ENCODE measurements around the gene TDP1.
"Not testable (repeated sequence)": the region's sequence is repeated elsewhere in the genome, so short reads cannot be mapped to it uniquely, and the experiment has no call there.

Gene TDP1

DNA sequence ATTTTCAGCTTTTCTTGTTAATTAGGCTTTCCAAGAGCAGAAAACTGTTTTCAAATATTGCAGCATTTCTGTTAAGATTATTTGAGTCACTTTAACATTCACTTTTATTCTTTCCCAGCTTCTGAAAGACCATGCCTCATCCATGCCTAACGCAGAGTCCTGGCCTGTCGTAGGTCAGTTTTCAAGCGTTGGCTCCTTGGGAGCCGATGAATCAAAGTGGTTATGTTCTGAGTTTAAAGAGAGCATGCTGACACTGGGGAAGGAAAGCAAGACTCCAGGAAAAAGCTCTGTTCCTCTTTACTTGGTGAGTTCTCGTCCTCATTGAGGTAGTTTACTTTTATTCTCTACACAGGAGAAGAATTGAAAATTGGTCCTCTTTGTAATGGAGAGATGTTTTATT is 33.1 kb downstream of the TDP1 start:
- no peak for DNase-seq (ENCODE audit: low read depth in 2 of 2, low spot score in 1 of 2)

DNA sequence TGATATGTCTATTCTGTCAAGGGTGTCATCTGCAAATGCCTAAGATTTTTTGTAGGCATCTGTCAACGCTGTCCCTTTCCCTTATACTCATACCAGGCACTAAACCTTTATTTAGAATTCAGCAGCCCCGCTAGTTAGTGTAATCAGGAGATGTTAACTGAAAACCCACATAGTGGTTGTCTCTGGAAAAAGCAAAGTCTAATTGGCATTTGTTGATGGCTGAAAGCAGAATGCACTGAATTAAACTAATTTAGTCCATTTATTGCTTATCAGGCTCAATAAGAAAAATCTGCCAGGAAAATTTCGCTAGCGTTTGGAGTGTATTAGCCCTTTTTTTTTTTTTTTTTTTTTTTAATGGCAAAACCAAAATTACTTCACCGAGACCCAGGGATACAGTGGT is 34.5 kb downstream of the TDP1 start:
- no peak for DNase-seq (ENCODE audit: low read depth in 2 of 2, low spot score in 1 of 2)

DNA sequence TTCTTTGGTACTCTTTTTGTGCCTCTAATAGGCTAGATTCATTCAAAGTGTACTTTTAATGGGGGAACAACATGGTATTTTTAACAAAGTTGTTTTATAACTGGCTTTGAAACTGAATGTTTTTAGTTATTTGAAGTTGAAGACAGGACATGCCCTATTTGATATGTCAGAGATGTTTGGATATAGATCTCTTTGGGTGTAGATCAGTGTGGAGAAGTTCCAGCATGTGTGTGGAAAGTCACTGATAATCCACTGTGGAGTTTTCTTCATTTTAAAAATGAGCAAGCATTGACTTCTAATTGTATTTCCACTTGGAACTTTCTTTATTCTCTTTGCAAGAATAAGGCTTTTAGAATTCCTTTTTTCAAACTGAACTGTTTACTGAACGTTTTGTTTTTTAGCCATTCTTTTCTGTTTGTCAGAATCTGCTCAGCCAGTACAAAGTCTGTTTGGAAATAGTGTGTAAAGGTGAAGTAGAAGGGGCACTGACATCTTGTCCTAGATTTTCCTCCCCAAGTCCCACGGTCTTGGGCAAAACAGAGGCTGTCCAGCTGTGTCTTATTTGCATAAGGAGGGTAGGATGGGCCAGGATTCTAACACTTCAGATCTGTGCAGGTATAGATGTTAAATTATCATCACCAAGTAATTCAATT is 35.0 kb downstream of the TDP1 start:
- DNase-seq (ENCODE audit: low read depth in 2 of 2, low spot score in 1 of 2), result no peak

DNA sequence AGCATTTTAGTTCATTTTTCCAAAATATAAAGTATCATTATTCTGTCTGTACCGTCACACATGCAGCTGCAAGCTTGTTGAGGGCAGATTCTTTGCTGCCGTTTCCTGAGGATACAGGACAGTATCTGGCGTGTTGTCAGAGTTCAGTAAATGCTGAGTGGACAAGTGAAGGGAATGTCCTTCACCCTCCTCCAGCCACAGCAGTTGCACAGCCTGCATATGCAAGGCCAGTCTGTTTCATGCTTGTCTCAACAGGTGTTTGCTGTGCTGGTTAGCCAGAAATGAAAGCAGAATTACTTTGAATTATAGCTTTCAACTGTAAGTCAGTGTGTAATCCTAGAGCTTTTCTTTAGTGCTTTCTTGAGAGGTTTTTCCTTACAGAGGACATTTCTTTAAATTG is 36.5 kb downstream of the TDP1 start:
- no peak for DNase-seq (ENCODE audit: low read depth in 2 of 2, low spot score in 1 of 2)

DNA sequence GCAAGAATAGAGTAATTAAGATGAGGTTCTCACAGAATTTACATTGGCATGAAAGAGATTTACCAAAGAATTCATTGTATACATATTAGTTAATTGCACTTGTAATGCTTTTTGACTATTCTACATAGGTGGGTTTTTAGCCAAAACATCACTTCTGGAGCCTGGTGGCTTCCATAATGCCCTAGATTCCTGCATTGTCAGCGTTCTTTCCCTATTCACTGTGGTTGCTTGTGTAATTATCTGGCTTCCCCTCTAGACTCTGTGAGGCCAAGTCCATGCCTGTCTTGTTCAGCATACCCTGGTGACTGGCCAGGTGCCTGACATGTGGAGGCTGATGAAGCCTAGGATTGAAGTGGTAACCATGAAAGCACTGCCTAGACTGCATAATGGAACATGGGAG is 41.2 kb downstream of the TDP1 start:
- DNase-seq (ENCODE audit: low read depth in 2 of 2, low spot score in 1 of 2), result no peak

DNA sequence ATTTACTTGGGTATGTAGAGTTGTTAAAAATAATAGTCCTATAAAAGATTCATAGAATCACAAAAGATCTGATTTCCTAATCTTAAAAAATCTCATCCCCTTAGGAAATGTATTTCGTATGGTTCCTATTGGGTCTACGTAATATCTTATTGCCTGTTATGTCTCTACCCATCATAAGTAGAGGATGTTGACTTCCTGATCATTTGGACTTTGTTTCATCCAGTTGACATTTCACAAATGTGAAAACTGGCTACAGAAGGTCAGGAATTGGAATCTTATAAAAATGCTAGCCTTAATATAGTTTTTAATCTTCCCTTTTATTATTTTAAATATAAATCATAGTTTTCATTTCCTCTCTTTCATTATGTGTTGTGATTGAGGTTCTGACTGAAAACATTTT is 45.2 kb downstream of the TDP1 start:
- DNase-seq (ENCODE audit: low read depth in 2 of 2, low spot score in 1 of 2), result no peak

DNA sequence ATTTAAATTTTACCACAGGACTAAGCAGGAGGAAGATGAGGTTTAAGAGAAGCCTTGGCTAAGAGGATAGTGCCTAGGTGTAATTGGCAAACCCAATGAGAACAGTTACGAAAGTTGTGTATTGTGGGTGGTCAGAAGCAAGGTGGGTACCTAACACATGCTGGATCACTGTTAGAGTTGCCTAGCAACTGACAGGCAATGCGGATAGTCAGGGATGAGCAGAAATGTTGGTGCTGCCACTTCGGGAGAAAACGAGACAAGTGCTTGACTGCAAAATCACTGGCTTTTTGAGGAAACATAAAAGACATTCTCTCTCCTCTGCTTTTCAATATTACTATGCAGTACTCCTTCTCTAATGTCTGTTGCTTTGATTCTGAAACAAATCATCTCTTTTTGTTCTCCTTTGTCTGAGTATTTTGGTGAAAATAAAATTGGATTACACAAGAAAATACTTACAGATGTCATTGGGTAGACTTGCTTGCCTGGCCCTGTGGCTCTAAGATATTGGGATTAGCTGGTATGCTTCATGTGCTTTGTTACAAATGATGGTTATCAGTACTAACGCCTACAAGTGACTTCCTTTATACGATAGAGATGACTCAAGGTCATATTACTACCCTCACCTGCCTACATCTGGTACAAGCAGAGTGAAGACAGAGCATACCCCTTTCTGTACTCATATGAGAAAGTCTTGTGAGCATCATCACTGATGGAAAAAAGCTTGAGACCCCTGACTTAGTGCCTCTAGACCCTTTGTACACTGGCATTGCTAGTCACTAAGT is 48.0 kb downstream of the TDP1 start:
- no peak for DNase-seq (ENCODE audit: low read depth in 2 of 2, low spot score in 1 of 2)

DNA sequence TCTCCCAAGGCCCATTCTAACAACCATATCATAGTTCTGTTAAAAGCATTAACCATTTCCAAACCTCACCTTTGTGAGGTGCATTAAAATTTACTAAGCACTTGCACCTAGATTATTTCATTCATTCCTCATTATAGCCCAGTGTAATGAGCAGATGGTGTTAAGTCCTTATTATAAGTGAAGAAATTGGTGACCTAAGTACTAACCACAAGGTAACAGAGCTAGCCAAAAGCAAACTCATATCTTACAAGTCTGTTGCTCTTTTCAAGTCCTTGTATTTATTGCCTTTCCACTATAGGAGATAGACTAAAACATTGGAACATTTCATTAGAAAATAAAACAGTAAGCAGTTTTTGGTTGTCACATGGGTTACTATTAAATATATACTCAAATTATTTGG is 49.7 kb downstream of the TDP1 start:
- no peak for DNase-seq (ENCODE audit: low read depth in 2 of 2, low spot score in 1 of 2)

DNA sequence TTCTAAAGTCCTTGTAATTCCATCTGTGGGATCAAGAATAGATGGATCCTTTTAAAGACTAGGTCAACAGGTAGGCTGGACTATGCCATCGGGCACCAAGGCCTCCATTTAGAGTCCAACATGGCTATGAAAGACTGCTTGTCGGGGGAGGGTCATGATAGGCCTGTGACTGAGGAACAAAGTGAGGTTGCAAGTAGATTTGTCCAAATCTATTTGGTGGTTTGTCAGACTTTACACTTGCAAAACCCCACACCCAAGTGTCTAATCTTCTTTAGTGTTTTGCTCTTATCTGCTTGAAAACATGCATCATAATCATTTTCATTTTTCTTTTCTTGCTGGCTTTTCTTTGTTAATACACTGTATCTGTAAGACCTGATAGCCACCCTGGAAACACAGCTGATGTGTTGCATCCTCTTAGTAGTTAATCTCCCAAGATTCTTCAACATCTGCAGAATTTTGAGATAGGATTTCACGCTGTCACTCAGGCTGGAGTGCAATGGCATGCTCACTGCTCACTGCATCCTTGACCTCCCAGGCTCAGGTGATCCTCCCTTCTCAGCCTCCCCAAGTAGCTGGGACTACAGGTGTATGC is 50.3 kb downstream of the TDP1 start:
- DNase-seq (ENCODE audit: low read depth in 2 of 2, low spot score in 1 of 2), result no peak

DNA sequence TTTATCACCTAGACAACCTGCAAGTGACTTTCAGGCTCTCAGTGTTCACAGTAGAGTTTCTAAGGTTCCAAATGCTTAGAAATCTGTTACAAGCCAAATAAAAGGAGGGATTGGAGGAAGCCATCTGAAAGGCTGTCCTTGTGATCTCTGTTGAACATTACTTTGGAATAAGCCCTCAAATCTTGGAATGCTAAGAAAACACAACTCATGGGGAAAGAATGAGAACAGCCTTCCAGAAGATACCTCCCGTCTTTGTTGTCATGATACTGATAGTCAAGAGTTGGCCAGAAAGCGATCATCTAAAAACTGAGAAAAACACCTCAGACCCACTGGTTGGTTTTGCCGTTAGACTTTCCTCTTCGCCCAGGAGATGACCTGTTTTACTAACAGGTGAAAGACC is 61.6 kb downstream of the TDP1 start:
- no peak for DNase-seq (ENCODE audit: low read depth in 2 of 2, low spot score in 1 of 2)

DNA sequence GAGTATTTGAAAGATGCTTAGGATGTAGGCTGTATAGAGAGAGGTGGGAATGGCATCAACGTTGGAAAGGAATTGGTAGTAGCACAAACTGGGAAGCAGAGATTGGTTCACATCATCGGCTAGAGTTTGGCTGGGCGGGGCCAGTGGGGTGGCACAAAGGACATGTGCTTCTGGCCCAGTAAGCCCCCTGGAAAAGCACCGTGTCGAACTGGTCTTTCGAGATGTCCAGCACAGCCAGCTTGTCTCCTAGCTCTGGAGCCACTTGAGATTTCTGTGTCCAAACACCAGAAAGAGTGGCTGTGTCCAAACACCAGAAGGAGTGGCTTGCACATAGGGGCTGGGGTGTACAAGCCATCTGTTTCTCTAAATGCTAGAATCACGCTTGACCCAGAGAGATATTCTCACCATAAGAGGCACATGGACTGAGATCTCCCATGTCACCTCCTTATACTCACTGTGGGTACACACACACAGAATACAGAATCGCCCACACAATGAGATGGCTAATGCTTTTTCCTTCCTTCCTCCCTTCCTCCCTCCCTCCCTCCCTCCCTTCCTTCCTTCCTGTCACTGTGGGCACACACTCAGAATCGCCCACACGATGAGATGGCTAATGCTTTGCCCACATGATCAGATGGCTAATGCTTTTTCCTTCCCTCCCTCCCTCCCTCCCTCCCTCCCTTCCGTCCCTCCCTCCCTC is 64.2 kb downstream of the TDP1 start:
- DNase-seq (ENCODE audit: low read depth in 2 of 2, low spot score in 1 of 2), result no peak

DNA sequence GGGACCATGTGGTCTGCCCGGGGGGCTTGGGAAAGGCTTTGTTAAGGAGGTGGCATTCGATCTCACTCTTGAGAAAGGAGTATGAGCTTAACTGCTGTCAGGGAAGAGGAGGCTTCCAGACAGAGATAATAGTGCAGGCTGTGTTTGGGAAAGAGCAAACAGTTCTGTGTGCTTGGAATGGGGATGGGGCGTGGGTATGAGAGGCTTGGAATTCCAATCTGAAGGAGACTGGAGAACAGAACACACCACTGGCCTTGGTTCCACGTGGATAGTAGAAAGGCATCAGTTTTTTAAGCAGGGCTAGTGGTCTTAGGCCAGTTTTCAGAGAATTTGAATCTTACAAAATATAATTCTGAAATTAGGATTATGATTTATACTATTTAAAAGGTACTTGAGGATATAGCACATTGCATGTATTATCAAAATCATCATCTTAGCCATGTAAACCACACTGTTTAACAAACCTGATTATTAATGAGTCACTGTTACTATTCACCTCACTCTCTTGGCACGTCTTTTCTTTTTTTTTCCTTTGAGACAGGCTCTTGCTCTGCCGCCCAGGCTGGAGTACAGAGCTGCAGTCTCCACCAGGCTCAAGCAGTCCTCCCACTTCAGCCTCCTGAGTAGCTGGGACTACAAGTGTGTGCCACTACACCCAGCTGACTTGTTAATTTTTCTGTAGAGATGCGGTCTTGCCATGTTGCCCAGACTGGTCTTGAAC is 67.6 kb downstream of the TDP1 start:
- no peak for DNase-seq (ENCODE audit: low read depth in 2 of 2, low spot score in 1 of 2)

DNA sequence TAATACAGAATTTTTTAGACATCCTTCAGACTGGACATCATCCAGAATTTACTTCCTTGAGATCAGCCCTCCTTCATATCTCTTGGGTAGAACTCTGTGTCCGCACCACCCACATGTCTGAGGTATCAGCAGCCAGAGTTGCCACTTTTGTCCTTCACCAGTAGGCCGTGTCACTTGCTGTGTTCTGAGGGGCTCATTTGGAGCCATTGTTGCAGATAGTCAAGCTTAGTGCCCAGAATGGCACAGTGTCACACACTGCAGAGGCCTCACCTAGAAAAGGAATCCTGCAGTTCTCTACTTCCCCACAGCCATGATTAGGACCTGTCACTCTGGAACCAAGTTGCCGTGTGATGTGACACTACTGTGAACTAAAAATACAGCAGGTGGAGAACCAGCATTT is 69.2 kb downstream of the TDP1 start:
- DNase-seq (ENCODE audit: low read depth in 2 of 2, low spot score in 1 of 2), result no peak

DNA sequence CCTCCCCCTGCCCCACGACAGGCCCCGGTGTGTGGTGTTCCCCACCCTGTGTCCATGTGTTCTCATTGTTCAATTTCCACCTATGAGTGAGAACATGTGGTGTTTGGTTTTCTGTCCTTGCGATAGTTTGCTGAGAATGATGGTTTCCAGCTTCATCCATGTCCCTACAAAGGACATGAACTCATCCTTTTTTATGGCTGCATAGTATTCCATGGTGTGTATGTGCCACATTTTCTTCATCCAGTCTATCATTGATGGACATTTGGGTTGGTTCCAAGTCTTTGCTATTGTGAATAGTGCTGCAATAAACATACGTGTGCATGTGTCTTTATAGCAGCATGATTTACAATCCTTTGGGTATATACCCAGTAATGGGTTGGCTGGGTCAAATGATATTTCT is 70.9 kb downstream of the TDP1 start:
- not testable (repeated sequence) for DNase-seq (ENCODE audit: low read depth in 2 of 2, low spot score in 1 of 2)

DNA sequence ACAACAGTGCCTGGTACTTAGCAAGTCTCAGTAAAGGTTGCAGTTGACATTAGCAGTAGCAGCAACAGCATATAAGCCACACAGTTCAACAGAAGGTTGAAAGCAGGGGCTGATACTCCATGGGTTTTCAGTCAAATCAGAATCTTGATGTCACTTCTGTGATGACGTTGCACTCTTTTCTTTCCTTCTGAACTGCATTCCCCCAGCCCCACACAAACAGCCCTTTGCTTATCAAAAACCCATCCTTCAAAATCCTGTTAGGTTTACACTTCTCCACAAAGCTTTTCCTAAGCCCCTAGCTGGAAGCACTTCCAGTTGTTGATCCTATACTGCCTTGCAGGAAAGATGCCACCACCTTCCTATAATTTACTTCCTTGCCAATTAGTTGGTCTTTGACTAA is 72.1 kb downstream of the TDP1 start:
- DNase-seq (ENCODE audit: low read depth in 2 of 2, low spot score in 1 of 2), result no peak

DNA sequence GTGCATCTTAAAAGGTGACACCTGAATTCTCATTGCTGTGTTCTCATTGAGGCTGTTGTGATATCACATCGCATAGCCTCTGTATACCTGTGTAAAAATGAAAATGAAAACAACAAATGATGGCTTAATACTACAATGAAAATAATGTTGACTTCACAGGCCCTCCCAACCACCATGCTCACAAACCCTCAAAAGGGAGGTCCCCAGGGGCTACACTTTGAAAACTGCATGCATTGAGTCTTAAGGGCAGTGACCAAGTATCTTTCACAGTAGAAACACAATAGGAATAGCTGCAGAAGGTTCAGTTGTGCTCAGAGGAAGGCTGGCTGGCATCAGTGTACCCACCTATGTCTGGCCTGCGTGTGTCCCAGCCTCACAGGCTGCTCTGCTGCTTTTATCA is 78.4 kb downstream of the TDP1 start:
- DNase-seq (ENCODE audit: low read depth in 2 of 2, low spot score in 1 of 2), result no peak

DNA sequence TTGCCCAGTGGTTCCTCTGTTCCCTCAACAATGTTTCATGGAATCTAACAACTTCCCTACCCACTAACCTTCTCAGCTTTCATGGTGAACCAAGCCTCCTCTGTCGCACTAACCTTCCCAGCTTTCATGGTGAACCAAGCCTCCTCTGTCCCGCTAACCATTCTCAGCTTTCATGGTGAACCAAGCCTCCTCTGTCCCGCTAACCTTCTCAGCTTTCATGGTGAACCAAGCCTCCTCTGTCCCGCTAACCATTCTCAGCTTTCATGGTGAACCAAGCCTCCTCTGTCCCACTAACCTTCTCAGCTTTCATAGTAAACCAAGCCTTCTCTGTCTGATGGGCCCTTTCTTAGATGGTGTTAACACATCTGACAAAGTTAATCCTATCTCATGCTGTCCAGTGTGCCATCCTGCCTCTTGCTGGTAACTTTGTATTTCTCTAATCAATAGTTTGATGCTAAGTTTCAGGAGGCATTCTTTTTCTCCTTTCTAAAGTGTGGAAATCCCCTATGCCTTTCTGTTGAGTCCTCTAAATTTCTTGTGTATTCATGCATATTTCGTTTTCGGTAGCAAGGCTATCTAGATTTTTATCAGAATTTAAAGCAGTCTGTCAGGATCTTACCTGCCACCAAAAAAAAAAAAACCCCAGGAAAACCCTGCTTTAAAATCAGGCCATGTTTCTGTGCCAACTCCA is 79.3 kb downstream of the TDP1 start:
- DNase-seq (ENCODE audit: low read depth in 2 of 2, low spot score in 1 of 2), result no peak

DNA sequence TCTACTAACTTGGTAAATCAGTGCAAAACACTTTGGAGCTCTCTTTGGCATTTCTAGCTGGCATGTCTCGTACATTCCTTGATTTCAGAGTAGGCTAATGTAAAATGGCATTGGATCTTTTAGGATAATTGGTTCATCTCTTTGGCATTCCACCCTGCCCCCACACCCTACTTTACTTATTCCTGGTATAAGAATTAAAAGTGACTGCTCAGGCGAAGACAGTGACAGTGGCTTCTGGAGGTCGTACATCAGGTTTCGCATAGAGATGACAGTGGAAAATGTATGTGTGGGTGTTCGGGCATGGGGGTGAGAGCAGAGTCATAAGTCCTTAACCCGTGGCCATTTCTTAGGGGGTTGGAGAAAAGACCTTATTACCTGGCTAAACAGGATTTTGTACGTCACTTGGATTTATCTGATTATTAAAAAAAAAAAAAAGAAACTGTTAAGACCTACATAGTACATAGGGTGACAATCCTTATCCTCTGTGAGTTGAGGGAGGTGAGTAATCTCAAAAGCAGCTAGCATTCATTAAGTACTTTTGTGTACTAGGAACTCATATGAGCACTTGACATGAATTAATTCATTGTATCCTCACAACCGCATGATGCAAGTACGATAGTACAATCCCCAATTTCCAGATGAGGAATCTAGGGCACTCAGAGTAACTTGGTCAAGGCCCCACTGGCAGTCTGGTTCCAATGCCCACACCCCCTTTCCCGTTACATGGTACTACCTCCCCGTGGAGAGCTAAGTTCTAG is 83.7 kb downstream of the TDP1 start:
- no peak for DNase-seq (ENCODE audit: low read depth in 2 of 2, low spot score in 1 of 2)

DNA sequence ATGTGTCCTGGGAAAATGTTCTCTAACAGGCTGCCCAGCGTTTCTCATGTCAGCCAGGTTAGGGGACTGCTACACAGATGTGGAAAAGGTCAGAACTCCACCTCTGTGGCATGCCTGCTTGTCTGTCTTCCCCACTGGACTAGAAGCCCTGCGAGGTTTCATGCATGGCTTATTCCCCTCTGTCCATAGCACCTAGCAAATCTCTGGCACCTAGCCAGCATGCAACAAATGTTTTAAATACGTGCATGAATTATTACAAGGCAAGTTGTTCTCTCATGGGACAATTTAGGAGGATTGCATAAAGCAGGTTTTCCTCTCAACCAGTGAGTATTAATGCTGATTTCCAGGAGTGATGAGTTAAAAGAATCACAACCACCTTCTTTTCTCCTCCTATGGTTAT is 84.7 kb downstream of the TDP1 start:
- no peak for DNase-seq (ENCODE audit: low read depth in 2 of 2, low spot score in 1 of 2)

All from stimulated activated CD8-positive, alpha-beta memory T cell treated with anti-CD3 and anti-CD28 coated beads, Interleukin-4, amount 100 ng/mL, for 1 hour (primary cell).